Suprapubic skin (tissue), 4 donors: ENCODE data around the gene MYBPH. TPM values are rescaled to one million over a fixed set of nuclear protein-coding genes. Genes with fewer than 3 reads are reported as not detected.
A peak's percentile ranks its signal among the peaks of the same experiment; 100 is the strongest.

Experiments
- DNase-seq, 2 donors: peaks; one replicate each; pipeline ENCODE4 v3.0.0-alpha.2; 2019; ENCODE audit warnings: low spot score in 2 of 2
- H3K27ac ChIP-seq: fragments of 200-600 bp; sonication (generic); one replicate; pipeline ENCODE4 v1.5.1; 2019
- H3K27me3 ChIP-seq: fragments of 200-600 bp; sonication (generic); one replicate; pipeline ENCODE4 v1.5.1; 2019
- H3K36me3 ChIP-seq: fragments of 200-600 bp; sonication (generic); one replicate; pipeline ENCODE4 v1.5.1; 2019
- H3K4me1 ChIP-seq: fragments of 200-600 bp; sonication (generic); one replicate; pipeline ENCODE4 v1.5.1; 2019
- H3K4me3 ChIP-seq: fragments of 200-600 bp; sonication (generic); one replicate; pipeline ENCODE4 v1.5.1; 2019; ENCODE audit warnings: mild to moderate bottlenecking
- H3K9me3 ChIP-seq: fragments of 200-600 bp; sonication (generic); one replicate; pipeline ENCODE4 v1.5.1; 2019
- EP300 ChIP-seq: sonication (generic); formaldehyde crosslinking; IDR thresholded peaks from one replicate; pipeline ENCODE4 v1.6.1; 2017; ENCODE audit warnings: antibody characterized with exemption
- POLR2A ChIP-seq, 2 donors: fragments of 450-650 bp; IDR thresholded peaks; one replicate each; pipeline ENCODE4 v1.6.1; 2017; ENCODE audit warnings: antibody characterized with exemption in 2 of 2, mild to moderate bottlenecking in 2 of 2, moderate library complexity in 2 of 2
- POLR2AphosphoS5 ChIP-seq, 3 donors: sonication (generic); formaldehyde crosslinking; IDR thresholded peaks; one replicate each; pipeline ENCODE4 v1.6.1; 2017; ENCODE audit warnings: antibody characterized with exemption in 3 of 3
- whole genome bisulfite sequencing: methylation state at CpG from one replicate; pipeline ENCODE4 v1.1.5; 2018; 5-methylcytosine and 5-hydroxymethylcytosine counted together
- total RNA-seq, 4 donors: library from RNA; depleted of rRNA; stranded (reverse); fragments of >200 nt; gene quantifications; one replicate each; pipeline ENCODE4 v1.1.0, GENCODE V29; 2016
- TF ChIP-seq, protein P1 (sequence below), 2 donors: fragments of 200-600 bp in 1 of 2; fragments of 450-650 bp in 1 of 2; sonication (generic) in 1 of 2; IDR thresholded peaks; one replicate each; pipeline ENCODE4 v1.5.1; 2016 to 2019; ENCODE audit warnings: antibody characterized with exemption in 2 of 2, mild to moderate bottlenecking in 1 of 2, moderate library complexity in 1 of 2

Gene MYBPH
- total RNA-seq, 4 donors from 2014 or later, result 0.26 TPM; not detected in 3

DNA sequence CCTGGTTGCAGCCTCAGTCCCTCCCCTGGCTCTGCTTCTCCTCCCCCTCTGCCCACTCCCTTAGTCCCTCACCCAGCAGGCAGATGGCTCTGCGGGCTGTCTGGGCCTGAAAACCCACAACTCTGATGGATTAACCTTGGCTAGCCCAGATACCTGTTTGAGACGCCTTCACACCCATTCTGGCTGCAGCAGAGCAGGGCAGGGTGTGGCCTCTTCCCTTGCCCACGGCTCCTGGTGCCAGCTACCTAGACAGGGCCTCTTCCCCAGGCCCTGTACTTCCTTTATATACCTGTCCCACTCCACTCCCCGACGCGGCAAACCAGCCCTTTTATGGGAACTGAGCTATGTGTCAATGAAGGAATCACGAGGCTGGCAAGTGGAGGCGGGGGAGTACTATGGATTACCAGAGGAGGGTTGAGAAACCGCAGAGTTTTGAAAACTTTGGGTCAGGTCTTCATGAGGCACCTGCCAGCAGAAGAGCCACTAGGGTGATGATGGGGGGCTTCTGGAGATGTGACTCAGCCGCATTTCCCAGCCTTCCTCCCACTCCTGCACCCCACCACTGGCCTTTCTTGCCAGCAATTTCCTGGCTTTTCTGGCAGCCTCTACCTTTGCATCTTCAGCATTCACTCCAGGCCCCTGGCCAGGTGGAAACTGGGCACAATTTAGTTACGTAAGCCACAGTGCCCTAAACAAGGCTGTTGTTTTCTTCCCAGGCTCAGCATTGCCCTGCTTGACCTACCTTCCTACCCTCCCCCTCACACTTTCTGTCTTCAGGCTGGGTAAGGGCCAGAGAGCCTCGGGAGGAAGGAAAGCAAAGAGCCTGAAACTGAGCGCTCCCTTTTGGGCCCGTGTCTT lies 11.0 kb upstream of the MYBPH start, which contains the start of gene CHI3L1:
CHI3L1 (minus strand) TSS at position 259 of the 858 bp plus-strand sequence; CDS start at position 178, 81 bp downstream.
- TF ChIP-seq POLR2AphosphoS5 (IDR thresholded peaks at IDR 0.05) (no peak), EP300 (no peak), POLR2A (IDR thresholded peaks at IDR 0.05) (no peak)
- TF ChIP-seq, protein P1, sequence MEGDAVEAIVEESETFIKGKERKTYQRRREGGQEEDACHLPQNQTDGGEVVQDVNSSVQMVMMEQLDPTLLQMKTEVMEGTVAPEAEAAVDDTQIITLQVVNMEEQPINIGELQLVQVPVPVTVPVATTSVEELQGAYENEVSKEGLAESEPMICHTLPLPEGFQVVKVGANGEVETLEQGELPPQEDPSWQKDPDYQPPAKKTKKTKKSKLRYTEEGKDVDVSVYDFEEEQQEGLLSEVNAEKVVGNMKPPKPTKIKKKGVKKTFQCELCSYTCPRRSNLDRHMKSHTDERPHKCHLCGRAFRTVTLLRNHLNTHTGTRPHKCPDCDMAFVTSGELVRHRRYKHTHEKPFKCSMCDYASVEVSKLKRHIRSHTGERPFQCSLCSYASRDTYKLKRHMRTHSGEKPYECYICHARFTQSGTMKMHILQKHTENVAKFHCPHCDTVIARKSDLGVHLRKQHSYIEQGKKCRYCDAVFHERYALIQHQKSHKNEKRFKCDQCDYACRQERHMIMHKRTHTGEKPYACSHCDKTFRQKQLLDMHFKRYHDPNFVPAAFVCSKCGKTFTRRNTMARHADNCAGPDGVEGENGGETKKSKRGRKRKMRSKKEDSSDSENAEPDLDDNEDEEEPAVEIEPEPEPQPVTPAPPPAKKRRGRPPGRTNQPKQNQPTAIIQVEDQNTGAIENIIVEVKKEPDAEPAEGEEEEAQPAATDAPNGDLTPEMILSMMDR (IDR thresholded peaks at IDR 0.05), result no peak
- WGBS, result 33% methylated on average over 13 of the region's 14 CpGs
- H3K9me3 ChIP-seq, result no peaks in the 10 kb centered on the region
- H3K4me1 ChIP-seq, result peaks cover 32% of the 10 kb centered on the region
- no peaks in the 10 kb centered on the region for H3K27me3 ChIP-seq
- peak within 1 kb of the TSS; percentile 73 for H3K27ac ChIP-seq
- DNase-seq, result peak in 1 of 2 donors; percentile 70
- no peak within 1 kb of the TSS for H3K4me3 ChIP-seq
- no peaks in the 10 kb centered on the region for H3K36me3 ChIP-seq

DNA sequence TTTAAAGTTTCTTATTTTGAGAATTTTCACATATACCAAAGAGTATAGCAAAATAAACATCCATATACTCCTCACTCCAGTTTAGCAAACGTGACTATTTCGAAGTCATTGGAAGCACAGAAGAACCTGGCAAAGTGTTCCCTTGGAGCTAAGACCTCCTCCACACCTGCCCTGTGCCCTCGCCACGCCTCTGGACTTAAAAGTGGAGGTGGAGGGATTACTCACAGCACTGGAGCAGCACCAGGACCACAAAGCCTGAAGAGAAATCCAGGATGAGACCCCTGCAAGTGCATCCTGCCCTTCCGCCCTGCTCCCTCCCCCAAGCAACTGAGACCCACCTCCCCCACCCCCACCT lies 10.4 kb upstream of the MYBPH start:
- Histone ChIP-seq H3K36me3 (no peaks in the 10 kb centered on the region), H3K9me3 (no peaks in the 10 kb centered on the region), H3K4me3 (no peak overlapping the region), H3K27me3 (no peaks in the 10 kb centered on the region), H3K27ac (peak overlapping the region; percentile 73), H3K4me1 (peaks cover 32% of the 10 kb centered on the region)
- TF ChIP-seq POLR2A (IDR thresholded peaks at IDR 0.05) (no peak), EP300 (no peak), POLR2AphosphoS5 (IDR thresholded peaks at IDR 0.05) (no peak)
- TF ChIP-seq, protein P1 (IDR thresholded peaks at IDR 0.05), result no peak
- 64% methylated on average over 5 of the region's 5 CpGs for WGBS
- DNase-seq, result peak in 1 of 2 donors; percentile 33

DNA sequence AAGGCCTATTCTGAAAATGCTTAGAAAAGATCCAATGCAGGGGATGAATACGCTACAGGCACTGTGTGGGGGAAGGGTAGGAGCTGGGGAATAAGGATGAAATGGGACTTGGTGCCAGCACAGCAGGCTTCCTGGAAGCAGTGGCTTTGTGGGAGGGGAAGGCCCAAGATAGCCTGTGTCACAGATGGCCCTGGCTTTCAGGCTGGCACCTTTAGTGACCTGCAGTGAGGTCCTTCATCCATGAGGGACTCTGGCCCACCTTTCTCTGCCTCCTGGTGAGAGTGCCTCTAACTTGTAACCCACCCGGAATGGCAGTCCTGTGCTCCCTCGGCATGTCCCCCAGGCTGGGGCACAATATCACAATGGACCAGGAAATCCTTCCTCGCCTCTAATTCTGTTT lies 10.0 kb upstream of the MYBPH start:
- Histone ChIP-seq H3K36me3 (no peaks in the 10 kb centered on the region), H3K4me3 (no peak overlapping the region), H3K4me1 (peaks cover 32% of the 10 kb centered on the region), H3K9me3 (no peaks in the 10 kb centered on the region), H3K27me3 (no peaks in the 10 kb centered on the region), H3K27ac (peak overlapping the region; percentile 73)
- no peak for TF ChIP-seq POLR2A (IDR thresholded peaks at IDR 0.05)
- no peak for TF ChIP-seq EP300
- TF ChIP-seq, protein P1 (IDR thresholded peaks at IDR 0.05), result no peak
- no peak for TF ChIP-seq POLR2AphosphoS5 (IDR thresholded peaks at IDR 0.05)
- WGBS, result 83% methylated on average over 4 of the region's 4 CpGs
- peak in 1 of 2 donors; percentile 17 for DNase-seq

DNA sequence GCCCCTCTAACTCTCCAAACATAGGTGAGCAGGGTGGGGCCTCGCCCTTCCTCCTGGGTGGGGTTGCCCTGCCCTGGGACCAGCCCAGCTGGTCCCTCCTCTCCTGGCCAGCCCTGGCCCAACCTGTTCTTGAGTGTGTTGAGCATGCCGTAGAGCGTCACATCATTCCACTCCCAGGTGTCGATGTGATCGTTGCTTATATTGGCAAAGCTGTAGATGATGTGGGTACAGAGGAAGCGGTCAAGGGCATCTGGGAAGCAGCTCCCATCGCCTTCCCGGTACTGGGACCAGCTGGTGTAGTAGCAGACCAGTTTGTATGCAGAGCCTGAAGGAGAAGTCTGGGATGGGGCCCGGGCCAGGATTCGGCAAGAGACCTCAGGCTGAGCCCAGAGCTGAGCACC lies 9.4 kb upstream of the MYBPH start:
- TF ChIP-seq, protein P1 (IDR thresholded peaks at IDR 0.05), result no peak
- peak in 1 of 2 donors; percentile 44 for DNase-seq
- Histone ChIP-seq H3K4me1 (peaks cover 32% of the 10 kb centered on the region), H3K4me3 (no peak overlapping the region), H3K27ac (peak overlapping the region; percentile 73), H3K9me3 (no peaks in the 10 kb centered on the region), H3K36me3 (no peaks in the 10 kb centered on the region), H3K27me3 (no peaks in the 10 kb centered on the region)
- WGBS, result 78% methylated on average over 10 of the region's 10 CpGs

DNA sequence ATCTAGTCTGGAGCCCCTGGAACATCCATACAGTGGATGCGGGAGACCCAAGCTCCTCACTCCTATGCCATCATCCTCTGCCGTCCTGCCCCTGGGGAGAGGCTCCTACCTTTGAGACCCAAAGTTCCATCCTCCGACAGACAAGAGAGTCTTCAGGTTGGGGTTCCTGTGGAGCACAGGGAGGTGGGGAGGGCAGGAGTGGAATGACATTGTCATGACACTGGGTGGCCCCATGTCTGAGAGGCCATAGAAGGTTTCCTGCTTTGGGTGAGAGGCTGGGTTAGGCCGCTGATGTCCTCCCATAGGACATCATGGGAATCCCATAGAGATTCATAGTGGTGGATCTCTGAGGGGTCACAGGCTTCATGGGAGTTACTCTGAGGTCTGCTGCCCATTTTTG lies 8.8 kb upstream of the MYBPH start:
- 75% methylated on average over 4 of the region's 4 CpGs for whole genome bisulfite sequencing
- Histone ChIP-seq H3K36me3 (no peaks in the 10 kb centered on the region), H3K27ac (no peak overlapping the region), H3K4me1 (peaks cover 32% of the 10 kb centered on the region), H3K27me3 (no peaks in the 10 kb centered on the region), H3K4me3 (no peak overlapping the region), H3K9me3 (no peaks in the 10 kb centered on the region)
- no peak for TF ChIP-seq EP300
- no peak for TF ChIP-seq POLR2A (IDR thresholded peaks at IDR 0.05)
- TF ChIP-seq POLR2AphosphoS5 (IDR thresholded peaks at IDR 0.05), result no peak
- TF ChIP-seq, protein P1 (IDR thresholded peaks at IDR 0.05), result no peak
- DNase-seq, result peak in 1 of 2 donors; percentile 27
